ENCODE data around the gene GATAD2B. TPM values are rescaled to one million over a fixed set of nuclear protein-coding genes. Genes with fewer than 3 reads are reported as not detected.

The GATAD2B gene
- total and polyA plus RNA-seq, 2 of the 4 experiments (the other 2 are of a cell fraction): 3.8 to 6.2 TPM

GRCh38 chr1:153960206-153960605 lies 37.4 kb upstream of the GATAD2B start:
- Histone ChIP-seq H4K8ac (ENCODE audit: low read depth in 2 of 2, low read length in 2 of 2) (no peak overlapping the region), H3K18ac (ENCODE audit: low read depth, low read length) (no peak overlapping the region), H3K23ac (ENCODE audit: low read depth, low read length) (no peak overlapping the region), H3K56ac (ENCODE audit: extremely low read depth, insufficient read depth, low read length) (no peak overlapping the region), H2BK5ac (ENCODE audit: low read depth, low read length, poor library complexity, severe bottlenecking) (no peak overlapping the region), H3K14ac (replicated peaks; ENCODE audit: low read depth, low read length) (no peak overlapping the region), H3K9ac (ENCODE audit: low read depth, low read length) (no peak overlapping the region), H2AK9ac (replicated peaks; ENCODE audit: low read depth, low read length, poor library complexity) (no peak overlapping the region), H3K4me3 (ENCODE audit: insufficient read depth, low read depth, low read length) (no peak overlapping the region), H3K9me3 (ENCODE audit: control insufficient read depth, insufficient read depth, low read length) (no peaks in the 10 kb centered on the region), H3K27ac (ENCODE audit: insufficient read depth, low read length) (no peak overlapping the region), H3K9me1 (ENCODE audit: insufficient read depth, low read length) (peaks cover 21% of the 10 kb centered on the region), H3K4me2 (ENCODE audit: low read depth, low read length) (no peak overlapping the region), H2AFZ (replicated peaks; ENCODE audit: low read length, poor library complexity) (no peak overlapping the region), H3K4ac (ENCODE audit: low read depth, low read length) (no peak overlapping the region), H4K5ac (ENCODE audit: low read depth, low read length) (no peak overlapping the region), H2AK5ac (ENCODE audit: low read depth, low read length) (no peak overlapping the region), H4K91ac (ENCODE audit: insufficient read depth, low read depth, low read length) (no peak overlapping the region), H2BK15ac (ENCODE audit: low read depth, low read length) (no peak overlapping the region), H3K4me1 (ENCODE audit: control insufficient read depth, insufficient read depth, low read length) (peaks cover 18% of the 10 kb centered on the region), H3K79me1 (ENCODE audit: low read depth in 1 of 2, low read length in 2 of 2) (peaks cover 14 to 72% of the 10 kb centered on the region in 2 experiments), H3K36me3 (ENCODE audit: control insufficient read depth, insufficient read depth, low read length) (peaks cover 13% of the 10 kb centered on the region; the same call in 1 of the 2 replicates), H3K27me3 (ENCODE audit: control insufficient read depth, insufficient read depth, low read length) (no peaks in the 10 kb centered on the region), H2BK120ac (ENCODE audit: low read depth, low read length) (no peak overlapping the region), H2BK20ac (ENCODE audit: low read depth, low read length) (no peak overlapping the region), H4K20me1 (ENCODE audit: insufficient read depth, low read length) (peaks cover 31% of the 10 kb centered on the region)
- BruUV-seq (replicated peaks): no TSS peak
- WGBS, 2 experiments (ENCODE audit: extremely low coverage in 2 of 2, insufficient read length in 1 of 2): 83% methylated on average over 8 of the region's 11 CpGs; no CpG with 5 or more reads in 1 of the 2 experiments
- DNase-seq (no peak), ATAC-seq (ENCODE audit: low read depth) (no peak)
- no peak for TF ChIP-seq FOS (IDR thresholded peaks at IDR 0.05; ENCODE audit: low read depth, low read length)
- no peak for TF ChIP-seq ELK1 (IDR thresholded peaks at IDR 0.05; ENCODE audit: borderline replicate concordance, low read depth, low read length)
- TF ChIP-seq CEBPB (IDR thresholded peaks at IDR 0.05; ENCODE audit: low read depth, low read length): no peak
- no peak for TF ChIP-seq RCOR1 (IDR thresholded peaks at IDR 0.05; ENCODE audit: insufficient replicate concordance, low read length)
- no peak for TF ChIP-seq POLR2A (IDR thresholded peaks at IDR 0.05; ENCODE audit: low read depth, low read length)
- TF ChIP-seq BHLHE40 (IDR thresholded peaks at IDR 0.05; ENCODE audit: low read depth, low read length): no peak
- no peak for TF ChIP-seq NFE2L2 (IDR thresholded peaks at IDR 0.05; ENCODE audit: low read depth, low read length)
- TF ChIP-seq MAFK (IDR thresholded peaks at IDR 0.05; ENCODE audit: low read depth, low read length): no peak
- TF ChIP-seq RAD21 (IDR thresholded peaks at IDR 0.05; ENCODE audit: low read length): no peak
- CTCF ChIA-PET: no interaction called here
- intact Hi-C loops (cut with micrococcal nuclease): no loop called here
- in situ Hi-C loops (cut with MboI; ENCODE audit: low sequenced_read_pairs): loop anchor here (25.0 kb wide), 1 partner anchor 423 kb away; the partner anchor contains the start of genes S100A3, S100A4, S100A5 and S100A6
- POLR2A ChIA-PET (ENCODE audit: unreplicated experiment): no interaction called here
- dilution Hi-C loops (cut with HindIII; ENCODE audit: low sequenced_read_pairs, unreplicated experiment): no loop called here
